PC-3 (cell line): ENCODE measurements around the gene KRTAP26-1. TPM values are rescaled to one million over a fixed set of nuclear protein-coding genes. Genes with fewer than 3 reads are reported as not detected.

Source experiments
- ATAC-seq: fragments of 200-7000 bp; cut with Tn5 transposase; 2 replicates; pipeline ENCODE4 v1.9.1; 2020; ENCODE audit warnings: mild to moderate bottlenecking, moderate library complexity
- Bru-seq: library from RNA; stranded (reverse); fragments of 400-500 nt; gene quantifications from one replicate; lab custom pipeline; 2021; lab: Mats Ljungman, UMichigan
- BruChase-seq, 2 experiments: library from RNA; stranded (reverse); fragments of 400-500 nt; gene quantifications; one replicate each; lab custom pipeline; 2021; lab: Mats Ljungman, UMichigan
- BruUV-seq: library from RNA; stranded (reverse); fragments of 400-500 nt; replicated peaks from 2 replicates; lab custom pipeline; 2021; lab: Mats Ljungman, UMichigan
- CTCF ChIA-PET: fragments of 300-600 bp; sonication (Branson Sonifier 250); formaldehyde crosslinking; loops from one replicate; lab custom pipeline; 2022; ENCODE audit warnings: antibody characterized with exemption; lab: Charles Lee
- POLR2A ChIA-PET: fragments of 300-600 bp; sonication (Branson Sonifier 250); formaldehyde crosslinking; loops from one replicate; lab custom pipeline; 2022; ENCODE audit warnings: antibody characterized with exemption; ENCODE audit not compliant: unreplicated experiment; lab: Charles Lee
- DNase-seq: peaks from one replicate; pipeline ENCODE4 v3.0.0-alpha.2; 2015
- H2AFZ ChIP-seq: fragments of 300-600 bp; sonication (generic); 2 replicates; pipeline ENCODE4 v1.6.0; 2016; ENCODE audit warnings: antibody characterized with exemption, low read length
- H3F3A ChIP-seq: fragments of 300-600 bp; sonication (generic); one replicate; pipeline ENCODE4 v1.6.0; 2017; ENCODE audit warnings: antibody characterized with exemption, low read length, control low read depth, mild to moderate bottlenecking; ENCODE audit not compliant: unreplicated experiment
- H3K27ac ChIP-seq: fragments of 300-600 bp; sonication (generic); 2 replicates; pipeline ENCODE4 v1.5.1; 2016; ENCODE audit warnings: mild to moderate bottlenecking, low read length
- H3K27me3 ChIP-seq: fragments of 300-600 bp; sonication (generic); 2 replicates; pipeline ENCODE4 v1.6.1; 2016; ENCODE audit warnings: low read length, mixed read lengths
- H3K36me3 ChIP-seq: fragments of 300-600 bp; sonication (generic); 2 replicates; pipeline ENCODE4 v1.6.1; 2016; ENCODE audit warnings: low read depth, mixed run types, low read length, mixed read lengths
- H3K4me1 ChIP-seq: fragments of 300-600 bp; sonication (generic); 2 replicates; pipeline ENCODE4 v1.5.1; 2016; ENCODE audit warnings: low read length; ENCODE audit not compliant: insufficient read depth
- H3K4me2 ChIP-seq: fragments of 300-600 bp; sonication (generic); 2 replicates; pipeline ENCODE4 v1.6.0; 2016; ENCODE audit warnings: low read length
- H3K4me3 ChIP-seq: fragments of 300-600 bp; sonication (generic); 2 replicates; pipeline ENCODE4 v1.5.1; 2016; ENCODE audit warnings: mild to moderate bottlenecking, low read length, mixed read lengths
- H3K79me2 ChIP-seq: fragments of 300-600 bp; sonication (generic); 2 replicates; pipeline ENCODE4 v1.6.1; 2017; ENCODE audit warnings: low read length, mixed read lengths
- H3K9ac ChIP-seq: fragments of 300-600 bp; sonication (generic); 2 replicates; pipeline ENCODE4 v1.6.0; 2016; ENCODE audit warnings: mild to moderate bottlenecking, low read length
- H3K9me2 ChIP-seq: fragments of 300-600 bp; sonication (generic); replicated peaks from 2 replicates; pipeline ENCODE4 v1.6.1; 2016; ENCODE audit warnings: mixed run types, low read length, mixed read lengths
- H3K9me3 ChIP-seq: fragments of 300-600 bp; sonication (generic); 2 replicates; pipeline ENCODE4 v1.6.1; 2016; ENCODE audit warnings: low read length, mixed read lengths
- H4K20me1 ChIP-seq: fragments of 300-600 bp; sonication (generic); 2 replicates; pipeline ENCODE4 v1.6.1; 2016; ENCODE audit warnings: low read length, mixed read lengths
- EZH2 ChIP-seq: fragments of 300-600 bp; sonication (generic); IDR thresholded peaks from one replicate; pipeline ENCODE4 v1.6.1; 2017; ENCODE audit warnings: antibody characterized with exemption, mild to moderate bottlenecking, low read length; ENCODE audit not compliant: unreplicated experiment
- EZH2phosphoT487 ChIP-seq: fragments of 300-600 bp; sonication (generic); IDR thresholded peaks from 2 replicates; pipeline ENCODE4 v1.6.1; 2018; ENCODE audit warnings: mild to moderate bottlenecking, antibody characterized with exemption, low read length, borderline replicate concordance
- intact Hi-C: fragments of 100-400 bp; cut with micrococcal nuclease; formaldehyde crosslinking; loops from 2 replicates; pipeline ENCODE4 v1.9.0; 2023
- long read RNA-seq: library from polyadenylated mRNA; unstranded; transcript quantifications from one replicate; pipeline ENCODE4 v2.0.0, GENCODE V29; 2021; ENCODE audit not compliant: unreplicated experiment
- total RNA-seq: library from RNA; depleted of rRNA; stranded (reverse); fragments of >200 nt; gene quantifications from 2 replicates; pipeline ENCODE4 v1.2.3, GENCODE V29; 2014; rRNA removed
- TF ChIP-seq, protein P1 (sequence below): fragments of 300-600 bp; sonication (generic); conservative IDR thresholded peaks from 2 replicates; pipeline ENCODE4 v1.5.1; 2017; ENCODE audit warnings: antibody characterized with exemption, low read depth, mild to moderate bottlenecking, low read length

The KRTAP26-1 gene, protein sequence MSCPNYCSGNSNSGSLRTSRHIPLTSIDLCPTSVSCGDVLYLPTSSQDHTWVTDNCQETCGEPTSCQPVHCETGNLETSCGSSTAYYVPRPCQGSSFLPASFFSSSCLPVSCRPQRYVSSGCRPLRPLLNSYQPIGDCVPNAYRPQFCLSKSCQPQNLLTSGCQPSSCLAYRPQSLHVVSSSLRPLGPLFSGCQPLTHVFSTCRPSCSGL
- total RNA-seq: not detected in 2 replicates
- not detected for Bru-seq, nascent RNA
- BruChase-seq, experiment 1, labeled RNA remaining after a 6-hour chase: not detected
- not detected for BruChase-seq, experiment 2, labeled RNA remaining after a 2-hour chase
- long read RNA-seq: 0 reads

DNA sequence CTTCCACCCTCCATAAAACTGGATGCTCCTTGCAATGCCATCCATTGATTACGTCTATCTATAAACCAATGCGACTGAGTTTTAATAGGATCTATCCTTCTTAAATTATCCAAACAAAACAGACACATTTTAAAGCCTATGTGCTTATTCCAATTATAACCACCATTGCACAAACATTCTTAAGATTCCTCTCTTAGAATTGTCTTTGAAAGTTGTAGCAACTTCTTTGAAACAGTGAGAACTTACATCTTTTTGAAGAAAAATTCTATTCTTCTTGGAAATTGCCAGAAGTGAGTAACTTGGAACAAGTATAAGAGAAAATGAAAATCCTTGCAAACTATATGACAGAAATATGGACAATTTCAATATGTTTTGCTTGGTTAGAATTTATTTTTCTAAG is at the start of gene KRTAP26-1:
Gene KRTAP26-1 (minus strand): TSS at position 101 of the 400 bp plus-strand sequence. CDS start 280 bp downstream, outside the sequence.
- DNase-seq: no peak
- Histone ChIP-seq H3K9me2 (no peaks in the 10 kb centered on the region), H4K20me1 (no peaks in the 10 kb centered on the region), H3K4me1 (no peaks in the 10 kb centered on the region), H3K4me3 (no peak within 1 kb of the TSS), H3K79me2 (no peaks in the 10 kb centered on the region), H3K9me3 (peaks cover 4% of the 10 kb centered on the region; the same call in 1 of the 2 replicates), H2AFZ (no peak within 1 kb of the TSS), H3F3A (no peaks in the 10 kb centered on the region), H3K27ac (no peak within 1 kb of the TSS), H3K27me3 (peaks cover 40% of the 10 kb centered on the region; the same call in 1 of the 2 replicates), H3K4me2 (no peak within 1 kb of the TSS), H3K9ac (no peak within 1 kb of the TSS), H3K36me3 (no peaks in the 10 kb centered on the region)
- BruUV-seq: no TSS peak
- POLR2A ChIA-PET: no interaction called here
- TF ChIP-seq, protein P1, sequence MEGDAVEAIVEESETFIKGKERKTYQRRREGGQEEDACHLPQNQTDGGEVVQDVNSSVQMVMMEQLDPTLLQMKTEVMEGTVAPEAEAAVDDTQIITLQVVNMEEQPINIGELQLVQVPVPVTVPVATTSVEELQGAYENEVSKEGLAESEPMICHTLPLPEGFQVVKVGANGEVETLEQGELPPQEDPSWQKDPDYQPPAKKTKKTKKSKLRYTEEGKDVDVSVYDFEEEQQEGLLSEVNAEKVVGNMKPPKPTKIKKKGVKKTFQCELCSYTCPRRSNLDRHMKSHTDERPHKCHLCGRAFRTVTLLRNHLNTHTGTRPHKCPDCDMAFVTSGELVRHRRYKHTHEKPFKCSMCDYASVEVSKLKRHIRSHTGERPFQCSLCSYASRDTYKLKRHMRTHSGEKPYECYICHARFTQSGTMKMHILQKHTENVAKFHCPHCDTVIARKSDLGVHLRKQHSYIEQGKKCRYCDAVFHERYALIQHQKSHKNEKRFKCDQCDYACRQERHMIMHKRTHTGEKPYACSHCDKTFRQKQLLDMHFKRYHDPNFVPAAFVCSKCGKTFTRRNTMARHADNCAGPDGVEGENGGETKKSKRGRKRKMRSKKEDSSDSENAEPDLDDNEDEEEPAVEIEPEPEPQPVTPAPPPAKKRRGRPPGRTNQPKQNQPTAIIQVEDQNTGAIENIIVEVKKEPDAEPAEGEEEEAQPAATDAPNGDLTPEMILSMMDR: no peak
- no peak for TF ChIP-seq EZH2phosphoT487
- no peak for TF ChIP-seq EZH2
- intact Hi-C loops: no loop called here
- CTCF ChIA-PET: no interaction called here
- no peak for ATAC-seq

DNA sequence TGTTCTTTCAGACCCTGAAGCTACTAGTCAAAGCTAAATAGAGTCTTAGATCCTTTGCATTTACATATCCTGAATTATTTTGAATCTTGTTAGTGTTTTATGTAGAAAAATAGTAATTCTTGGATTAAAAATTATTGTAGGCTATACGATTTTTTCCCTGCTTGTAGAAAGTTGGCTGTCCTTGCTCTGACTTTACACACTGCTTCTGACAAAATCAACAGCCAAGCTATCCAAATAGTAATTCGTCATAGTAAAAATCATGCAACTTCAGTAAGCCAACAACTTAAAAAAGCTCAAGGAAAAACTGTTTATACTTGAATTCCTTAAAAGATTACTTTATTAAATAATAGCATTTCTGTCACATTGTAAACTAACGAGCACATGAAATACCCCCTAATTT is 35.8 kb upstream of the KRTAP26-1 start:
- no peak overlapping the region for H3K4me2 ChIP-seq
- no peaks in the 10 kb centered on the region for H3K9me3 ChIP-seq
- H3K79me2 ChIP-seq: no peaks in the 10 kb centered on the region
- H3K4me1 ChIP-seq: no peaks in the 10 kb centered on the region
- H3K27ac ChIP-seq: no peak overlapping the region
- ChIA-PET POLR2A (no interaction called here), CTCF (no interaction called here)
- H3K9me2 ChIP-seq: no peaks in the 10 kb centered on the region
- H3K4me3 ChIP-seq: no peak overlapping the region
- BruUV-seq: no TSS peak
- no peaks in the 10 kb centered on the region for H3F3A ChIP-seq
- no peak overlapping the region for H3K9ac ChIP-seq
- intact Hi-C loops: no loop called here
- H3K36me3 ChIP-seq: no peaks in the 10 kb centered on the region
- ATAC-seq (no peak), DNase-seq (no peak)
- peaks cover 24% of the 10 kb centered on the region for H3K27me3 ChIP-seq
- H2AFZ ChIP-seq: no peak overlapping the region
- TF ChIP-seq, protein P1: no peak
- no peak for TF ChIP-seq EZH2phosphoT487
- no peak for TF ChIP-seq EZH2
- no peaks in the 10 kb centered on the region for H4K20me1 ChIP-seq
